ENCODE data around the gene R3HDM1.

DNA sequence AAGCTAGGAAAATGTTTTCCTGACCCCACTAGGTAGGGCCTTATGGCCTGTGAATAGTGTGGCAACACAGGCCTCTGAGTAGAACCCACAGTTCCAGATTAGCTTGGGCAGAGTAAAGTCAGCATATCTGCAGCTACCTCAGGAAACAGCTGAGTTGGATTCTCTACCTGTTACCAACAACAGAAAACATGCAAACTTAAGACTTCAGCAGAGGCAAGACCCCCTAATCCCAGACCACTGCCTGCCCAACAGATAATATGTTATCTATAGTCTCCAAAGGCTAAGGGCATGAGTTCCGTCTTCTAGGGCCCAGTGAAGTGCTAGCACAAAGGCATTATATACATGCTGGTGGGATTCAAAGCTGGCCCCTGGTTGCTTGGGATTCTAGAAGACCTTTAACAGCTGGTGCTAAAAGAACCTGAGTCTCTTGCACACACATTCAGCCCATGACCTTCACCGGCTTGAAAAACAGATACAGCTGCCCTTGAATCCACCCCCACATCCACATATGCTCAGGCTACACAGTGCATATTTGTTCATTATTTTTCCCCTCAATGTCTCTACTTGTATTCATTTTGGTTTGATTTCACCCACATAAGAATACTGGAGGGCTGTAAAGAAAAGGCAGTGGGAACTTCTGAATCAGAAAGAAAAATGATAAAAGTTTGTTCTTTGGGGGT lies 196.9 kb downstream of the R3HDM1 start:
- TF ChIP-seq EZH2phosphoT487 (IDR thresholded peaks at IDR 0.05; ENCODE audit: insufficient read depth, low read depth) (no peak), EZH2 (IDR thresholded peaks at IDR 0.05; ENCODE audit: insufficient read depth, poor library complexity, severe bottlenecking) (no peak)

All from GM23248 (cell line).